Ectodermal cell (in vitro differentiated cells): ENCODE data around the gene USP32.
"Not testable (repeated sequence)": the region's sequence is repeated elsewhere in the genome, so short reads cannot be mapped to it uniquely, and the experiment has no call there.

Experiments used
- H3K27ac ChIP-seq: 2 replicates; pipeline ENCODE4 v1.7.0; 2013; ENCODE audit warnings: mild to moderate bottlenecking, low read depth, low read length; ENCODE audit not compliant: insufficient read depth, poor library complexity, severe bottlenecking
- H3K27me3 ChIP-seq: 2 replicates; pipeline ENCODE4 v1.7.0; 2013; ENCODE audit warnings: mild to moderate bottlenecking, low read length; ENCODE audit not compliant: insufficient read depth, control insufficient read depth, poor library complexity, severe bottlenecking
- H3K36me3 ChIP-seq: one replicate; pipeline ENCODE4 v1.7.0; 2013; ENCODE audit warnings: low read length; ENCODE audit not compliant: control insufficient read depth, insufficient read depth
- H3K4me1 ChIP-seq: one replicate; pipeline ENCODE4 v1.7.0; 2013; ENCODE audit warnings: low read length; ENCODE audit not compliant: control insufficient read depth, insufficient read depth
- H3K4me3 ChIP-seq: 2 replicates; pipeline ENCODE4 v1.7.0; 2013; ENCODE audit warnings: low read depth, low read length, control low read depth; ENCODE audit not compliant: insufficient read depth
- H3K9me3 ChIP-seq: 2 replicates; pipeline ENCODE4 v1.7.0; 2013; ENCODE audit warnings: mild to moderate bottlenecking, low read length, moderate library complexity; ENCODE audit not compliant: control insufficient read depth
- WGBS, 2 experiments: methylation state at CpG; one replicate each; pipeline ENCODE4 v1.1.7; 2013; ENCODE audit warnings: missing lambda C conversion rate in 2 of 2; 5-methylcytosine and 5-hydroxymethylcytosine counted together

Gene USP32

DNA sequence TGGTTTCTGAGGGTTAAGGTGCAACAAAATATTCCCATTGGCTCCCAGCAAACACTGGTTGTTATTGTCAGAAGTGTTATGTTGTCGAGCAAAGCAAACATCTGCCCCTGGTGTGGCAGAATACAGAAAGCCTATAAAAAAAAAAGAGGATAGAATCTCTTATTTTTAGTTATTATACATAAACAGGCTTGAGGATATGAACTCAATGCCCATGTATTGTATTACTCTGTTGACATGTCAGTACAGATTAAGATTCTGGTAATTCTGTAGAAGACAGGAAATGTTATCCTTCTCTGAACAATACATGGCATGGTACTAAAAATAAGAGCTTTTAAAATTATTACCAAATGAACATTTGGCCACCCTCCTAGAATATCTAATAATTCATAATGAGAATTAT lies 168.5 kb downstream of the USP32 start:
- WGBS, 2 experiments, result 100% methylated on average over 1 of the region's 1 CpG; no CpG with 5 or more reads in 1 of the 2 experiments
- H3K36me3 ChIP-seq, result no peaks in the 10 kb centered on the region

DNA sequence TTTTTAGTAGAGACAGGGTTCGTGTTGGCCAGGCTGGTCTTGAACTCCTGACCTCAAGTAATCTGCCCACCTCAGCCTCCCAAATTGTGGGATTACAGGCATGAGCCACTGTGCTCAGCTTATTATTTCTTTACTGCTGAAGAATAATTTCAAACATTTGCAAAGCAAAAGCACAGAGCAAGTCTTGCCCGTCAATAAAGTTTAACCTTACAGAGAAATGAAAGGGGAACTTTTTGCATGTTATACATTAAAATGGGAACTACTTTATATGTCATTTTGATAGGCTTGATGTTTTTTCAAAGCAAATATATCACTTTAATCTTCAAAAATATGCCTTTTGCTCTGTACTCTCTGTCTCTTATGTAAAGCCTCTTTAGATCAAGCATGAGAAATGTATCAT lies 173.2 kb downstream of the USP32 start:
- not testable (repeated sequence) for H3K27me3 ChIP-seq, H3K36me3 ChIP-seq
- 94 to 100% methylated on average over 2 of the region's 2 CpGs for WGBS, 2 experiments

More for the DNA sequence above, 168.5 kb downstream of the USP32 start:
- H3K27ac ChIP-seq, result no peak overlapping the region
- no peaks in the 10 kb centered on the region for H3K9me3 ChIP-seq
- H3K4me3 ChIP-seq, result no peak overlapping the region
- no peaks in the 10 kb centered on the region for H3K27me3 ChIP-seq
- no peaks in the 10 kb centered on the region for H3K4me1 ChIP-seq

DNA sequence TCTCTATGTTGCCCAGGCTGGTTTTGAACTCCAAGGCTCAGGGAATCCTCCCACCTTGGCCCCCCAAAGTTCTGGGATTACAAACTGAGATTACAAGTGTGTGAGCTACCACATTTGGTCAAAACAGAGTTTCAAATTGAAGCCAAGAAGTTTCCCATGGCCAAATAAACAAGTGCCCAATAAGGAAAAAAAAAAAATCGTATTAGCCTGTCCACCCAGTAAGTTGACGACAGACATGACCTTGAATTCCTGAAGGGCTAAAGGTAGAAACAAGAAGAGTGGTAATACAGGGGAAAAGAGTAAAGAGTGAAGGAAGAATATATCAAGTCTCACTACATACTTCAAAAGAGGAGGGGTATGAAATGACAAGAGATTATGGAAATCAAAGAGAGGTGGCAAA lies 176.0 kb downstream of the USP32 start:
- WGBS, 2 experiments, result no CpG with 5 or more reads among the region's 2 CpGs
- not testable (repeated sequence) for H3K4me1 ChIP-seq, H3K27me3 ChIP-seq, H3K9me3 ChIP-seq, H3K27ac ChIP-seq, H3K4me3 ChIP-seq, H3K36me3 ChIP-seq

More for the DNA sequence above, 173.2 kb downstream of the USP32 start:
- H3K9me3 ChIP-seq, H3K4me3 ChIP-seq, H3K4me1 ChIP-seq, H3K27ac ChIP-seq: not testable (repeated sequence)

DNA sequence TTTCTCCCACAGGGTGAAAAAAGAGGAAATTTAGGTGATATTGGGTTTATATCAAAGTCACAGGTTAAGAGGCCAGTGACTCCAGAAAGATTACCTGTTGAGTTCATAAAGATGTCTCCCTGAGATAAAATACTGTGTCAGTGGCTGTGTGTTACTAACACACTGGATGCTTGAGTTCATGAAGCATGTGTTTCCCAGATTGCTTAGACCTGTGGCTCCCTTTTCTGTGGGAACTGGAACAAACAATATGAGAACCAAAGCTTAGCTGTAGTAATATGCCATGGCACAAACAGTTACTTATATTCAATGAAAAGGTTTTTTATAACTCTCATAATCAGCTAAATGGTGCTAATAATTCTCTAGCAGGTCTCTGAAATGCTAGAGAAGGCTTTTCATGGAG lies 180.7 kb downstream of the USP32 start:
- not testable (repeated sequence) for H3K27me3 ChIP-seq, H3K4me3 ChIP-seq, H3K9me3 ChIP-seq, H3K27ac ChIP-seq, H3K36me3 ChIP-seq, H3K4me1 ChIP-seq

DNA sequence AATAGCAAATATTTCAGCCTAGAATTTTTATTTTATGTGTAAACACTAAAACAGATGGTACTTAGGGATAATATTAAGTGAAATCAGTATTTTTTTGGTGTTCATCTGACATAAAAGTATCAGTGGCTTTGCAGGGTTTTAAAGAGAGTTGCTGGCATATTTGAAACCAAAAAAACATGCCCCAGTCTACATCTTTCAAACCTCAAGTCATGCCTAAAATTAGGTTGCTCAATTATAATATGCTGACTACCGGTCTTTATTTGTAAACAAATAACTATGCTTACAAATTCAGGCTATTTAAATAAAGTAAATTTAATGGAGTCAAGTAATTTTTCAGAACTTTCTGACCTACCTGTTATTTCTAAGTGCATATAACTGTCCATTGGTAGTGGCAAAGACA lies 183.6 kb downstream of the USP32 start:
- not testable (repeated sequence) for H3K9me3 ChIP-seq, H3K27ac ChIP-seq, H3K4me3 ChIP-seq, H3K36me3 ChIP-seq, H3K27me3 ChIP-seq, H3K4me1 ChIP-seq
- no CpG with 5 or more reads among the region's 1 CpG for WGBS, 2 experiments

DNA sequence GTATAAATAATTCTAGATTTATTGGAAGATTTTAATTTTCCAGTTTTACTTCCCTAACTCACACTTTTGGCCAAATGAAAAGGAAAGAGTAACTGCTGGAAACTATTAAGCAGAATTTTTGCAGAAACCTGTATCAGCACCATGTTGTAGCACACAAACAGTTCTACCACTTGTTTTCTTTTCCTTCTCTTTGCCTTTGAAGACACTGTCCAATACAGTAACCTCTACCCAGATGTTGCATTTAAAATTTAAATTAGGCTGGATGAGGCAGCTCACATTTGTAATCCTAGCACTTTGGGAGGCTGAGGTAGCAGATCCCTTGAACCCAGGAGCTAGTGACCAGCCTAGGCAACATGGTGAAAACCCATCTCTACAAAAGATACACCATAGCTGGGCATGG lies 186.2 kb downstream of the USP32 start:
- not testable (repeated sequence) for H3K36me3 ChIP-seq, H3K27me3 ChIP-seq, H3K9me3 ChIP-seq, H3K27ac ChIP-seq, H3K4me3 ChIP-seq, H3K4me1 ChIP-seq

DNA sequence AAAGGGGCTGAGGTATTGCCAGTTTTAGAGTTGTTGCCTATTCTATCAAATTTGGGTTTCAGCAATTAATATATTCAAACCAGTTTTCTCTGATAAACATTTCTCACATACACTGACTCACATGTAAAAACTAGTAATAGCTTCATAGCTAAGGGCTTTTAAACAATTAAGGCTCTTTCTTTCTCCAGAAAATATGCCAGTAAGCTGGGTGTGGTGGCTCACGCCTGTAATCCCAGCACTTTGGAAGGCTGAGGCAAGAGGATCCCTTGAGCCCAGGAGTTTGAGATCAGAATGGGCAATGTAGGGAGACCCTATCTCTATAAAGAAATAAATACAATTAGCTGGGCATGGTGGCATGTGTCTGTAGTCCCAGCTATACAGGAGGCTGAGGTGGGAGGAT lies 193.3 kb downstream of the USP32 start:
- not testable (repeated sequence) for H3K27ac ChIP-seq, H3K4me1 ChIP-seq, H3K4me3 ChIP-seq, H3K36me3 ChIP-seq, H3K27me3 ChIP-seq, H3K9me3 ChIP-seq
- 91 to 100% methylated on average over 1 of the region's 1 CpG for whole genome bisulfite sequencing, 2 experiments

DNA sequence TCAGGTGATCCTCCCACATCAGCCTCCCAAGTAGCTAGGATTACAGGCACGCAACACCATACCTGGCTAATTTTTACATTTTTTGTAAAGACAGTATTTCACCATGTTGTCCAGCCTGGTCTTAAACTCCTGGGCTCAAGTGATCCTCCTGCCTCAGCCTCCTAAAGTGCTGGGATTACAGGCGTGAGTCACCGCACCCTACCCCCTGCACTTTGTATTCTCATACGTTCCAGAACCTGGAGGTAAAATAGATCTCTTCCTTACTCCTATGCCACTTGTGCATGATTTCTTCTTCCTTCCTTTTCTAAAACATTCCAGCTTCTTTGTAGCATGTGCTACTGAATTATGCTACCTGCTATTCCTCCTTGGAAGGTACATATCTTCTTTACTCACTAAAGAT lies 197.8 kb downstream of the USP32 start:
- not testable (repeated sequence) for H3K9me3 ChIP-seq, H3K27me3 ChIP-seq, H3K36me3 ChIP-seq, H3K4me1 ChIP-seq, H3K27ac ChIP-seq, H3K4me3 ChIP-seq
- WGBS, 2 experiments, result 91 to 97% methylated on average over 4 of the region's 4 CpGs

DNA sequence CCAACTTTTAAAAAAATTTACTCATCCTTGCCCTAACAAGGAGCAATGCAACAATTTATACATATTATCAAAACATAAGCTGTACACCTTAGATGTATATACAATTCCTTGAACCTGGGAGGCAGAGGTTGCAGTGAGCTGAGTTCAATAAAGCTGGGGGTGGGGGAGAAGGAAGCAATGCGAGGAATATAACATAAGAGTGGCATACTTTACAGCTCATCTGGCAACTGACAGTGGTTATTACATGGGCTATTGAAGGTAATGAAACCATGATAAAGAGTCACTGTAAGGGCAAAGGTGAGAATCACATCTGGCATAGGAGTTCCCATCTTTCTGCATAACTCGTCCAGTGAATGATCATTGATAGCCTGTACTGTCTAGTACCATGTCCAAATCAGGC lies 198.5 kb downstream of the USP32 start:
- Histone ChIP-seq H3K27ac (no peak overlapping the region), H3K4me3 (no peak overlapping the region), H3K9me3 (no peaks in the 10 kb centered on the region), H3K4me1 (no peaks in the 10 kb centered on the region), H3K27me3 (no peaks in the 10 kb centered on the region), H3K36me3 (peaks cover 10% of the 10 kb centered on the region)
- WGBS, 2 experiments, result 96 to 99% methylated on average over 2 of the region's 2 CpGs

DNA sequence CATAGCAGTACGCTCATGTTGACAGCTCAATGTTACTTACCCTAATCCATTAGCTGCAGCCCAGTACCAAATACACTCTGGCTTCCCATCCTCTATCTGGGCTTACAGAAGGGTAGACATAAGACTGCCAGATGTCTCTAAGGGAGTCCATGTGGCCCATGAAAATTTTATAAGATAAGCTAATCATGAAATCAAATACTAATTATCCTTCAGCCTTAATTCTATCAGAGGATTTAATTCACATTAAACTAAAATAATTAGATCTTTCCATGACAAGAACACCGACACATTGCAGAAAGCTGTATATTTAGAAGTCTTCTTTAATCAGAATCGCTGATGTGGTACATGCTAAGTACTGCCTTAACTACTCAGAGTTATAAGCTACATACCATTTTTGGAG lies 198.9 kb downstream of the USP32 start:
- WGBS, 2 experiments, result 97% methylated on average over 3 of the region's 3 CpGs

DNA sequence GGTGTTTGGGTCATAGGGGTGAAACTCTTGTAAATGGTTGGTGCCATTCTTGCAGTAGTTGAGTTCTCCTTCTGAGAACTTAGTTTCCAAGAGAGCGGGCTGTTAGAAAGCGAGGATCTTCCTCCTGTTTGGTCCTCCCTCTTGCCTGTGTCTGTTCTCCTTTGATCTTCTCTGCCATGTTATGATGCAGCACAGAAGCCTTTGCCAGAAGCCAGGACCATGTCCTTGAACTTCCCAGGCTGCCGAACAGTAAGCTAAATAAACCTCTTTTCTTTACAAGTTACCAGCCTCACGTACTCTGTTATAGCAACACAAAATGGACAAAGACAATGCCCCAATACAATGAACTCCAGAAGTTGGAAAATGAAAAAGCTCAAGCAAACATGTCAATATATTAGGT lies 201.9 kb downstream of the USP32 start:
- H3K27ac ChIP-seq, H3K36me3 ChIP-seq, H3K4me3 ChIP-seq, H3K9me3 ChIP-seq, H3K4me1 ChIP-seq, H3K27me3 ChIP-seq: not testable (repeated sequence)
- WGBS, 2 experiments, result 92 to 99% methylated on average over 4 of the region's 4 CpGs

More for the DNA sequence above, 198.9 kb downstream of the USP32 start:
- H3K36me3 ChIP-seq, H3K4me1 ChIP-seq, H3K9me3 ChIP-seq, H3K27me3 ChIP-seq, H3K27ac ChIP-seq, H3K4me3 ChIP-seq: not testable (repeated sequence)
